ENCODE measurements around the gene FOXN4.

FOXN4 gene

GRCh38 chr12:109258607-109259544 lies 50.2 kb downstream of the FOXN4 start:
- DNase-seq (ENCODE audit: low read depth in 4 of 4, low spot score in 1 of 4), result no peak

GRCh38 chr12:109258201-109258600 lies 50.9 kb downstream of the FOXN4 start:
- no peak for DNase-seq (ENCODE audit: low read depth in 4 of 4, low spot score in 1 of 4)

- DNase-seq (ENCODE audit: low read depth in 4 of 4, low spot score in 1 of 4), result no peak
These were observed 53.1 kb downstream of the FOXN4 start for GRCh38 chr12:109256011-109256410.

GRCh38 chr12:109255377-109255776 lies 53.7 kb downstream of the FOXN4 start:
- no peak for DNase-seq (ENCODE audit: low read depth in 4 of 4, low spot score in 1 of 4)

GRCh38 chr12:109253913-109254544 lies 55.1 kb downstream of the FOXN4 start:
- no peak for DNase-seq (ENCODE audit: low read depth in 4 of 4, low spot score in 1 of 4)

GRCh38 chr12:109252799-109253198 lies 56.3 kb downstream of the FOXN4 start:
- no peak for DNase-seq (ENCODE audit: low read depth in 4 of 4, low spot score in 1 of 4)

GRCh38 chr12:109250523-109250922 lies 58.6 kb downstream of the FOXN4 start:
- DNase-seq (ENCODE audit: low read depth in 4 of 4, low spot score in 1 of 4), result no peak

- DNase-seq (ENCODE audit: low read depth in 4 of 4, low spot score in 1 of 4), result no peak
These were observed 61.0 kb downstream of the FOXN4 start for GRCh38 chr12:109247831-109248654.

GRCh38 chr12:109246221-109246620 lies 62.9 kb downstream of the FOXN4 start:
- DNase-seq (ENCODE audit: low read depth in 4 of 4, low spot score in 1 of 4), result no peak

GRCh38 chr12:109244073-109244472 lies 65.0 kb downstream of the FOXN4 start:
- no peak for DNase-seq (ENCODE audit: low read depth in 4 of 4, low spot score in 1 of 4)

GRCh38 chr12:109241936-109242335 lies 67.1 kb downstream of the FOXN4 start:
- no peak for DNase-seq (ENCODE audit: low read depth in 4 of 4, low spot score in 1 of 4)

GRCh38 chr12:109240365-109240764 lies 68.7 kb downstream of the FOXN4 start:
- no peak for DNase-seq (ENCODE audit: low read depth in 4 of 4, low spot score in 1 of 4)

GRCh38 chr12:109239691-109240090 lies 69.4 kb downstream of the FOXN4 start:
- no peak for DNase-seq (ENCODE audit: low read depth in 4 of 4, low spot score in 1 of 4)

- DNase-seq (ENCODE audit: low read depth in 4 of 4, low spot score in 1 of 4), result no peak
These were observed 69.9 kb downstream of the FOXN4 start for GRCh38 chr12:109239179-109239578.

- no peak for DNase-seq (ENCODE audit: low read depth in 4 of 4, low spot score in 1 of 4)
These were observed 72.8 kb downstream of the FOXN4 start for GRCh38 chr12:109236257-109236656.

- no peak for DNase-seq (ENCODE audit: low read depth in 4 of 4, low spot score in 1 of 4)
These were observed 75.1 kb downstream of the FOXN4 start for GRCh38 chr12:109234012-109234411.

GRCh38 chr12:109232731-109233130 lies 76.4 kb downstream of the FOXN4 start:
- DNase-seq (ENCODE audit: low read depth in 4 of 4, low spot score in 1 of 4), result no peak

GRCh38 chr12:109230193-109230592 lies 78.9 kb downstream of the FOXN4 start:
- no peak for DNase-seq (ENCODE audit: low read depth in 4 of 4, low spot score in 1 of 4)

- DNase-seq (ENCODE audit: low read depth in 4 of 4, low spot score in 1 of 4), result no peak
These were observed 80.4 kb downstream of the FOXN4 start for GRCh38 chr12:109228664-109229063.
